DOHH2 (cell line): ENCODE results near the gene KNG1.

Source experiments
- CTCF ChIP-seq: fragments of 200-600 bp; sonication (generic); IDR thresholded peaks from one replicate; pipeline ENCODE4 v1.5.1; 2014; ENCODE audit warnings: antibody characterized with exemption, mild to moderate bottlenecking, low read depth, low read length; ENCODE audit not compliant: poor library complexity, severe bottlenecking
- EZH2phosphoT487 ChIP-seq: fragments of 200-600 bp; sonication (generic); IDR thresholded peaks from 2 replicates; pipeline ENCODE4 v1.6.1; 2017; ENCODE audit warnings: borderline replicate concordance, mild to moderate bottlenecking, antibody characterized with exemption, low read length, moderate library complexity, mixed read lengths

GRCh38 chr3:186694288-186695032, 22.7 kb upstream of the KNG1 start:
- TF ChIP-seq CTCF (no peak), EZH2phosphoT487 (no peak)
